ENCODE measurements around the gene CLEC2D. TPM values are rescaled to one million over a fixed set of nuclear protein-coding genes. Genes with fewer than 3 reads are reported as not detected.
"Not testable (repeated sequence)": the region's sequence is repeated elsewhere in the genome, so short reads cannot be mapped to it uniquely, and the experiment has no call there.

The CLEC2D gene
- total and polyA plus RNA-seq, 10 of the 15 experiments (the other 5 are each of a cell fraction or from before 2014, with no cell fraction given), result 4.6 to 29.8 (median 16.0) TPM

- H3K36me3 ChIP-seq (ENCODE audit: control insufficient read depth in 2 of 2, insufficient read depth in 2 of 2, low read length in 1 of 2), result no peaks in the 10 kb centered on the region
- no peaks in the 10 kb centered on the region for H3K79me2 ChIP-seq (ENCODE audit: control insufficient read depth, insufficient read depth, low read length)
- peak overlapping the region; percentile 20; the same call in 1 of the 2 replicates for H3K9ac ChIP-seq (ENCODE audit: control insufficient read depth, insufficient read depth, low read length)
- RAD21 ChIA-PET (ENCODE audit: unreplicated experiment), result interaction anchor here (2.2 kb wide), 1 partner anchor 371 kb away, joined by 5 read pairs; no protein-coding TSS in a partner anchor
- H2AFZ ChIP-seq (ENCODE audit: control insufficient read depth, low read depth, low read length), result no peak overlapping the region; the same call in 1 of the 2 replicates
- no peaks in the 10 kb centered on the region for H4K20me1 ChIP-seq (ENCODE audit: control insufficient read depth, insufficient read depth)
- WGBS (ENCODE audit: insufficient coverage, insufficient replicate concordance, low lambda C conversion rate, missing lambda C conversion rate), result 33% methylated on average over 3 of the region's 3 CpGs
- CTCF ChIA-PET, result no interaction called here
- TF ChIP-seq PKNOX1 (IDR thresholded peaks at IDR 0.05), result 0 out of 2 replicates have a peak, but pooled peaks have one; percentile 16
- TF ChIP-seq SPI1 (IDR thresholded peaks at IDR 0.05; ENCODE audit: borderline replicate concordance, insufficient read depth, low read depth, low read length), result no peak
- peak; percentile 87 for TF ChIP-seq RUNX3 (IDR thresholded peaks at IDR 0.05; ENCODE audit: low read length)
- ATAC-seq (no peak), FAIRE-seq (no peak), DNase-seq (ENCODE audit: low read depth, low spot score) (no peak)
- BruUV-seq (replicated peaks), result no TSS peak
- peak overlapping the region; percentile 57 for H3K4me2 ChIP-seq (ENCODE audit: control insufficient read depth, insufficient read depth)
- POLR2A ChIA-PET, result interaction anchor here (0.6 kb wide), 1 partner anchor 14 kb away, joined by 3 read pairs; no protein-coding TSS in a partner anchor
- SMC1A ChIA-PET (ENCODE audit: uncharacterized antibody, unreplicated experiment), result interaction anchor here (1.0 kb wide), 1 partner anchor 67 kb away, joined by 3 read pairs; no protein-coding TSS in a partner anchor
- H3K9me3 ChIP-seq (replicated peaks; ENCODE audit: control insufficient read depth, insufficient read depth, low read length), result peaks cover 4% of the 10 kb centered on the region
- H3K4me3 ChIP-seq, result no peak overlapping the region
- intact Hi-C loops (cut with micrococcal nuclease; ENCODE audit: unreplicated experiment) (no loop called here), in situ Hi-C loops (cut with MboI) (no loop called here)
- peaks cover 0 to 2% of the 10 kb centered on the region in 2 experiments; a peak in 1 of 4 replicates for H3K27me3 ChIP-seq (replicated peaks in 1 of 2; ENCODE audit: control insufficient read depth in 2 of 2, insufficient read depth in 2 of 2, low read length in 1 of 2)
- H3K4me1 ChIP-seq (ENCODE audit: control insufficient read depth, insufficient read depth, low read length), result peaks cover 27% of the 10 kb centered on the region
- H3K27ac ChIP-seq (ENCODE audit: control insufficient read depth, insufficient read depth), result peak overlapping the region; percentile 42
Measured at GRCh38 chr12:9702255-9702654, 32.7 kb downstream of the CLEC2D start.

GRCh38 chr12:9704561-9704960 lies 35.0 kb downstream of the CLEC2D start:
- POLR2A ChIA-PET; H3K79me2 ChIP-seq (ENCODE audit: control insufficient read depth, insufficient read depth, low read length); SMC1A ChIA-PET (ENCODE audit: uncharacterized antibody, unreplicated experiment); intact Hi-C loops (cut with micrococcal nuclease; ENCODE audit: unreplicated experiment); in situ Hi-C loops (cut with MboI); H3K27ac ChIP-seq (ENCODE audit: control insufficient read depth, insufficient read depth); H3K9me3 ChIP-seq (replicated peaks; ENCODE audit: control insufficient read depth, insufficient read depth, low read length); H3K4me2 ChIP-seq (ENCODE audit: control insufficient read depth, insufficient read depth); H3K27me3 ChIP-seq (replicated peaks in 1 of 2; ENCODE audit: control insufficient read depth in 2 of 2, insufficient read depth in 2 of 2, low read length in 1 of 2); FAIRE-seq; H2AFZ ChIP-seq (ENCODE audit: control insufficient read depth, low read depth, low read length); BruUV-seq (replicated peaks); RAD21 ChIA-PET (ENCODE audit: unreplicated experiment); H3K9ac ChIP-seq (ENCODE audit: control insufficient read depth, insufficient read depth, low read length); ATAC-seq; DNase-seq (ENCODE audit: low read depth, low spot score); H3K4me3 ChIP-seq; H3K36me3 ChIP-seq (ENCODE audit: control insufficient read depth in 2 of 2, insufficient read depth in 2 of 2, low read length in 1 of 2); H4K20me1 ChIP-seq (ENCODE audit: control insufficient read depth, insufficient read depth): not testable (repeated sequence)
- H3K4me1 ChIP-seq (ENCODE audit: control insufficient read depth, insufficient read depth, low read length), result peaks cover 43% of the 10 kb centered on the region
- 97% methylated on average over 5 of the region's 5 CpGs for WGBS (ENCODE audit: insufficient coverage, insufficient replicate concordance, low lambda C conversion rate, missing lambda C conversion rate)
- CTCF ChIA-PET, result interaction anchor here (9.0 kb wide), 1 partner anchor 70 kb away, joined by 159 read pairs; no protein-coding TSS in a partner anchor

All from GM12878 (cell line).